Common myeloid progenitor, CD34-positive (primary cell): Measurements from ENCODE around the gene LEO1.
A peak's percentile ranks its signal among the peaks of the same experiment; 100 is the strongest.
"Not testable (repeated sequence)": the region's sequence is repeated elsewhere in the genome, so short reads cannot be mapped to it uniquely, and the experiment has no call there.

Source experiments
- CTCF ChIA-PET: fragments of 350-600 bp; sonication (Branson Sonifier 250); formaldehyde crosslinking; loops from one replicate; lab custom pipeline; 2021; ENCODE audit warnings: antibody characterized with exemption; lab: Charles Lee
- POLR2A ChIA-PET: fragments of 350-600 bp; sonication (Branson Sonifier 250); formaldehyde crosslinking; loops from one replicate; lab custom pipeline; 2021; ENCODE audit warnings: antibody characterized with exemption; lab: Charles Lee
- DNase-seq, 3 donors: peaks; one replicate each; pipeline versions ENCODE4 v3.0.0 to v3.0.0-alpha.2; 2013
- H3K27ac ChIP-seq, 2 experiments: 1 replicate in 1 of 2; 2 replicates in 1 of 2; pipeline ENCODE4 v1.7.0; 2013; ENCODE audit warnings: inconsistent platforms in 2 of 2, low read length in 2 of 2, mild to moderate bottlenecking in 2 of 2, low read depth in 1 of 2, moderate library complexity in 1 of 2; ENCODE audit not compliant: severe bottlenecking in 2 of 2, insufficient read depth in 1 of 2, poor library complexity in 1 of 2
- H3K27me3 ChIP-seq, 5 experiments: replicated peaks in 2 of 5; 1 replicate in 3 of 5; 2 replicates in 2 of 5; pipeline versions ENCODE4 v1.6.1 to v1.7.0; 2013; ENCODE audit warnings: low read length in 4 of 5, mild to moderate bottlenecking in 2 of 5, moderate library complexity in 2 of 5, inconsistent platforms in 1 of 5; ENCODE audit not compliant: insufficient read depth in 5 of 5, control insufficient read depth in 4 of 5
- H3K36me3 ChIP-seq, 4 experiments: 1 replicate in 2 of 4; 2 replicates in 2 of 4; pipeline versions ENCODE4 v1.6.1 to v1.7.0; 2013; ENCODE audit warnings: low read length in 3 of 4, control low read depth in 1 of 4, mild to moderate bottlenecking in 1 of 4; ENCODE audit not compliant: control insufficient read depth in 4 of 4, insufficient read depth in 4 of 4
- H3K4me1 ChIP-seq, 4 experiments: 1 replicate in 3 of 4; 2 replicates in 1 of 4; pipeline versions ENCODE4 v1.6.1 to v1.7.1; 2013; ENCODE audit warnings: low read length in 3 of 4, mild to moderate bottlenecking in 3 of 4, control low read depth in 1 of 4, inconsistent platforms in 1 of 4, moderate library complexity in 1 of 4; ENCODE audit not compliant: control insufficient read depth in 4 of 4, insufficient read depth in 4 of 4; ENCODE audit errors: control extremely low read depth in 1 of 4
- H3K4me3 ChIP-seq, 7 experiments: 1 replicate in 4 of 7; 2 replicates in 3 of 7; pipeline versions ENCODE4 v1.5.1 to v1.7.0; 2013; ENCODE audit warnings: mild to moderate bottlenecking in 7 of 7, low read length in 6 of 7, moderate library complexity in 6 of 7, inconsistent platforms in 2 of 7, low read depth in 2 of 7, control low read depth in 1 of 7; ENCODE audit not compliant: insufficient read depth in 4 of 7, control insufficient read depth in 1 of 7; ENCODE audit errors: extremely low read depth in 1 of 7
- H3K9me3 ChIP-seq, 5 experiments: 1 replicate in 4 of 5; 2 replicates in 1 of 5; pipeline versions ENCODE4 v1.6.1 to v1.7.1; 2013; ENCODE audit warnings: low read length in 4 of 5, mild to moderate bottlenecking in 2 of 5, inconsistent platforms in 1 of 5, low read depth in 1 of 5, moderate library complexity in 1 of 5; ENCODE audit not compliant: control insufficient read depth in 4 of 5, insufficient read depth in 2 of 5; ENCODE audit errors: control extremely low read depth in 1 of 5
- WGBS: methylation state at CpG from one replicate; pipeline ENCODE4 v1.1.5; 2013; ENCODE audit not compliant: insufficient coverage; 5-methylcytosine and 5-hydroxymethylcytosine counted together

The LEO1 gene

DNA sequence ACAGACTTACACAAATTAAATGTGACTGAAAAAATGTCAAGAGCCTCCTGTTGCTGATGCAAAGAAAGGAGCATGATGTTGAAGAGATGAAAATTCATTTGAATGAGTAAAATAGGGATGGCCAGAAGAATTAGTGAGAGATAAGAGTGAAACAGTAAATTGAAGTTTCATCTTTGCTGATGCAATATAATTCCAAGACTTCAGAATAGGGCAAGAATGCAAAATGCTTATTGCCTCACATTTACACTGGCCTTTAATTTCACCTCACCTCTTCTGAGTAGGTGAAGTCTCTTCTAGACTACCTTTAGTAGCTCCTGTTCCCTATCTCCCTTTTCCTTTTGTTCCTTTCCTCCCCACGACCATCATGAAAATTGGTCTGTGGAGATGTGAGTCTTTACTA is 32.1 kb upstream of the LEO1 start:
- POLR2A ChIA-PET: no interaction called here
- CTCF ChIA-PET: interaction anchor here (0.9 kb wide), 1 partner anchor 79 kb away, joined by 4 read pairs; no protein-coding TSS in a partner anchor
- Histone ChIP-seq H3K4me1 (peaks cover 0 to 15% (median 0%) of the 10 kb centered on the region in 4 experiments), H3K27me3 (no peaks in the 10 kb centered on the region), H3K36me3 (no peaks in the 10 kb centered on the region), H3K27ac (no peak overlapping the region), H3K9me3 (no peaks in the 10 kb centered on the region), H3K4me3 (no peak overlapping the region)
- DNase-seq: no peak
- WGBS: no CpG with 5 or more reads among the region's 1 CpG

DNA sequence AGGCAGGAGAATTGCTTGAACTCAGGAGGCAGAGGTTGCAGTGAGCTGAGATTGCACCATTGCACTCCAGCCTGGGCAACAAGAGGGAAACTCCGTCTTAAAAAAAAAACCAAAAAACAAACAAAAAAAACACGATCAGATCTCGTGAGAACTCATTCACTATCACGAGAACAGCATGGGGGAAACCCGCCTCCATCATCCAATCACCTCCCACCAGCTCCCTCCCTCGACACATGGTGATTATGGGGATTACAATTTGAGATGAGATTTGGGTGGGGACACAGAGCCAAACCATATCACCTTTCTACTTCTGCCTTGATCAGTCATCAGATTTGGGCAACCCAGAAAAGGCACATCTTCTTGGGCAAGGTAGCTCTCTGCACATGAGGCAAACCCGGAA is 31.5 kb upstream of the LEO1 start:
- peaks cover 0 to 14% (median 0%) of the 10 kb centered on the region in 4 experiments for H3K4me1 ChIP-seq
- DNase-seq, POLR2A ChIA-PET, H3K27ac ChIP-seq, CTCF ChIA-PET, H3K36me3 ChIP-seq, H3K9me3 ChIP-seq, H3K4me3 ChIP-seq, H3K27me3 ChIP-seq: not testable (repeated sequence)
- 81% methylated on average over 3 of the region's 7 CpGs for WGBS

DNA sequence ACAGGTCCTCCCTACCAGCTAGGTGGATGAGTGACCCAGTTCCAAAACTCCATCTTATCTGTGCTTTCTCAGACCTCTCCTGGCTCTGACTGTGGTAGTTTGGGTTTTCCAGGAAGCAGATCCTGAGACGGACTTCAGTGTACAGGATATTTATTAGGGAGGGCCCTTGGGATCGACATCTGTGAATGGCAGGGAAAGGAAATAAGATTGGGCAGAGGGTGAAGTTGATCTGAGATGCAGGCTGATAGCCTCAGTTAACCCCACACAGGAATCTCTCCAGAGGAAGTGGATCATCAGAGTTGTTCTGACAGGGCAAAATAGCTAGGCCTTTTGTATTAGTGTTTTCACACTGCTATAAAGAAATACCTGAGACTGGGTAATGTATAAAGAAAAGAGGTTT is 30.8 kb upstream of the LEO1 start:
- Histone ChIP-seq H3K27ac (no peak overlapping the region), H3K9me3 (no peaks in the 10 kb centered on the region), H3K36me3 (no peaks in the 10 kb centered on the region), H3K27me3 (no peaks in the 10 kb centered on the region), H3K4me1 (peaks cover 0 to 11% (median 0%) of the 10 kb centered on the region in 4 experiments), H3K4me3 (no peak overlapping the region)
- ChIA-PET CTCF (interaction anchor here (1.0 kb wide), 1 partner anchor 69 kb away, joined by 3 read pairs; no protein-coding TSS in a partner anchor), POLR2A (no interaction called here)
- no peak for DNase-seq
- no CpG with 5 or more reads among the region's 2 CpGs for WGBS

DNA sequence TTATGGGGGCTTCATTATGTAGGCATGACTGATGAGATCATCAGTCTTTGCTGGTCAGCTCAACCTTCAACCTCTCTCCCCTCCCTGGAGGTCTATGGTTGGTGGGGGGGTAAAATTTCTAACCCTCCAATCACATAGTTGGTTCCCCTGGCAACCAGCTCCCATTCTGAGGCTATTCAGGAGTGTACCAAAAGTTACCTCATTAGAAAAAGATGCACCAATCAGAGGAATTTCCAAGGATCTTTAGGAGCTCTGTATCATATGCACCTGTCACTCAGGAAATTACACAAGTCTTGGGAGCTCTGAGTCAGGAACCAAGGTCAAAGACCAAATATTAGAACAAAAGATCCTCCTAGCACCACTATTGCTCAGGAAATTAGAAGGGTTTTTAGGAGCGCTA is 21.4 kb upstream of the LEO1 start:
- H3K4me1 ChIP-seq: no peaks in the 10 kb centered on the region
- ChIA-PET POLR2A (interaction anchor here (0.7 kb wide), 1 partner anchor 63 kb away, joined by 4 read pairs; no protein-coding TSS in a partner anchor), CTCF (interaction anchor here (1.3 to 1.6 kb wide), 3 partner anchors 81 to 188 kb away, joined by 3 read pairs; no protein-coding TSS in a partner anchor)
- H3K9me3 ChIP-seq: no peaks in the 10 kb centered on the region
- no peaks in the 10 kb centered on the region for H3K36me3 ChIP-seq
- H3K27ac ChIP-seq: no peak overlapping the region
- no peaks in the 10 kb centered on the region for H3K27me3 ChIP-seq
- 100% methylated on average over 1 of the region's 1 CpG for WGBS
- no peak for DNase-seq
- H3K4me3 ChIP-seq: no peak overlapping the region

DNA sequence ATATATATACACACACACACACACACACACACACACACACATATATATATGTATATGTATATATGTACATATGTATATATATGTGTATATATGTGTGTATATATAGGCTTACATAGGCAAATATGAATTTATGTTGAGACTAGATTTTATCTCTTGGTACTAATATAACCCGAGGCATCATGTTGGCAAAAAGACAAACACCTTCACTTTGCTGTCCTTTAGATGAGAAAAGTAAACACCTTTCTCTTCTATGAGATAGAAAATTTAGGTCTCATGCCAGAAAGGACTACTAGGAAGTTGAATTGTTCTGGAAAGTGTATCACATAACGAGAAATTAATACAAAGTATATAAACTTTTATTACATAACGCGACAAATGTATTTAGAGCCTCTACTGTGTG is 19.6 kb upstream of the LEO1 start:
- ChIA-PET POLR2A (no interaction called here), CTCF (interaction anchor here (1.6 kb wide), 1 partner anchor 190 kb away, joined by 3 read pairs; no protein-coding TSS in a partner anchor)
- H3K9me3 ChIP-seq: no peaks in the 10 kb centered on the region

DNA sequence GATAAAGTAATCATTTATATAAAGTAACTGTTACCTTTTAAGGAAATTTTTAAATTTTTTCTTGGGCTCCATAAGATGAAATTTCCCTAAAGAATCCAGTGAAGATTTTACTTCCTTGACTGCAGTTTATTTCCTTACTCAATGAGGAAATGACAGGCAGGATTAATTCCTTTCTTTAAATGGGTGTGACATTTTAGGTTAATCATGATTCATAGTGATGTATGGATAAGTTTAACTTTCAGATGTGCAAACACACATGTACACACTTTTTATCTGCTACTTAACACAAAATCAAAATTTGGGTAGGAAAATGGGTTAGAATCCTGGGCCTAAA is 11.2 kb upstream of the LEO1 start:
- Histone ChIP-seq H3K9me3 (no peaks in the 10 kb centered on the region), H3K27me3 (no peaks in the 10 kb centered on the region), H3K27ac (peak overlapping the region; percentile 91 to 96), H3K4me1 (peaks cover 4 to 21% (median 13%) of the 10 kb centered on the region in 4 experiments), H3K36me3 (no peaks in the 10 kb centered on the region), H3K4me3 (peak overlapping the region in 1 of 7 experiments; percentile 76)
- ChIA-PET POLR2A (no interaction called here), CTCF (interaction anchor here (1.2 kb wide), 1 partner anchor 65 kb away, joined by 3 read pairs; no protein-coding TSS in a partner anchor)
- no peak for DNase-seq

More for the DNA sequence above, 19.6 kb upstream of the LEO1 start:
- no CpG with 5 or more reads among the region's 4 CpGs for WGBS
- no peaks in the 10 kb centered on the region for H3K27me3 ChIP-seq
- no peaks in the 10 kb centered on the region for H3K36me3 ChIP-seq
- no peak for DNase-seq
- H3K4me1 ChIP-seq: no peaks in the 10 kb centered on the region
- no peak overlapping the region for H3K4me3 ChIP-seq
- no peak overlapping the region for H3K27ac ChIP-seq

DNA sequence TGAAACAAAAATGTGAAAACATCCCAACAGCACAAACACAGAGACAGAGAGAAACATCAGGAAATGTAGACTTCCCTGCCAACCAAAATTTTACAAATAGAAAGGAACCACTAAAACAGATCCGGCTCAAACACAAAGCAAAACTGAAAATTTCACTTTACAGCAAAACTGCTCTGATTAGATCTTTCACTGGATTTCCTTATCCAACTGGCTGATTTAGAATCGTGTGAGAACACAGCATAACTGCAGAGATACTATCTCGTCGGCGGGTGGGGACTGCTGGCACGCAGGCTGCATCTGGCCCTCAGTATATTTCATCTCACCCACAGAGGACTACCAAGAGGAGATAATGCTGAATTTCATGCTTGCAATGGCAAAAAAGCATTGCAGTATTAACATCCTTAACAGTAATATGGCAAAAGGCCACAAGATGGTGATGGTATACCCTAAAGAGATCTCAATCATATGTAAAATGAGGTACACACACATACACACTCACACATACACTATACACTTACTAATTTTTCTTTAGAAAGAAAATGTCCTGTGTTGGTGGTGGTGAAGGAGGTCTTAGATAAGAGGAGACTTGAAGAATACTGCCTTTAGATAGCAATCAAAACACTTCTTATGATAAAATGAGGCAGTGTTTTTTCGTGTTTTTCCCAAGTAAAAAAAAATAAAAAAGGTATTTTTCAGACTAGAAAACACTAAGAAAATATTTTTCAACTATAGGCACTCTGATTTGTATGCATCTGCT is 10.6 kb upstream of the LEO1 start:
- Histone ChIP-seq H3K27me3 (no peaks in the 10 kb centered on the region), H3K36me3 (no peaks in the 10 kb centered on the region), H3K4me3 (peak overlapping the region in 6 of 7 experiments; percentile 37 to 76 (median 57)), H3K27ac (peak overlapping the region; percentile 91 to 96), H3K4me1 (peaks cover 4 to 21% (median 13%) of the 10 kb centered on the region in 4 experiments), H3K9me3 (no peaks in the 10 kb centered on the region)
- CTCF ChIA-PET: interaction anchor here (1.0 to 2.3 kb wide), 7 partner anchors 11 to 162 kb away, joined by 3 to 15 read pairs (median 4); partner anchors contain the start of gene LEO1
- 0% methylated on average over 6 of the region's 7 CpGs for WGBS
- POLR2A ChIA-PET: interaction anchor here (0.6 to 2.1 kb wide), 3 partner anchors 10 to 85 kb away, joined by 3 to 7 read pairs (median 4); partner anchors contain the start of gene LEO1
- DNase-seq: peak; percentile 91 to 96 (median 94)
